ENCODE data around the gene USF2.

The USF2 gene

GRCh38 chr19:35223862-35224505, 44.8 kb upstream of the USF2 start:
- DNase-seq (ENCODE audit: low read depth): peak; percentile 56
- TF ChIP-seq CTCF (conservative IDR thresholded peaks at IDR 0.05; ENCODE audit: control insufficient read depth, insufficient read depth, low read depth, low read length): no peak
- H3K4me3 ChIP-seq (ENCODE audit: control insufficient read depth, low read depth, low read length): no peak overlapping the region

- no peak for TF ChIP-seq CTCF (conservative IDR thresholded peaks at IDR 0.05; ENCODE audit: control insufficient read depth, insufficient read depth, low read depth, low read length)
- H3K4me3 ChIP-seq (ENCODE audit: control insufficient read depth, low read depth, low read length): no peak overlapping the region
- no peak for DNase-seq (ENCODE audit: low read depth)
Measured at GRCh38 chr19:35224681-35225571, 43.8 kb upstream of the USF2 start.

- TF ChIP-seq CTCF (conservative IDR thresholded peaks at IDR 0.05; ENCODE audit: control insufficient read depth, insufficient read depth, low read depth, low read length): no peak
- no peak overlapping the region for H3K4me3 ChIP-seq (ENCODE audit: control insufficient read depth, low read depth, low read length)
- no peak for DNase-seq (ENCODE audit: low read depth)
Measured at GRCh38 chr19:35225951-35226350, 42.8 kb upstream of the USF2 start.

- DNase-seq (ENCODE audit: low read depth): no peak
- no peak overlapping the region for H3K4me3 ChIP-seq (ENCODE audit: control insufficient read depth, low read depth, low read length)
- TF ChIP-seq CTCF (conservative IDR thresholded peaks at IDR 0.05; ENCODE audit: control insufficient read depth, insufficient read depth, low read depth, low read length): no peak
Measured at GRCh38 chr19:35226748-35227147, 42.0 kb upstream of the USF2 start.

GRCh38 chr19:35228177-35228930, 40.4 kb upstream of the USF2 start, which contains the start of gene FAM187B:
TSS of gene FAM187B (minus strand) at chr19:35228739. CDS start at chr19:35228680, 59 bp downstream.
- no peak for TF ChIP-seq CTCF (conservative IDR thresholded peaks at IDR 0.05; ENCODE audit: control insufficient read depth, insufficient read depth, low read depth, low read length)
- no peak within 1 kb of the TSS for H3K4me3 ChIP-seq (ENCODE audit: control insufficient read depth, low read depth, low read length)
- no peak for DNase-seq (ENCODE audit: low read depth)

GRCh38 chr19:35229601-35230000, 39.2 kb upstream of the USF2 start:
- DNase-seq (ENCODE audit: low read depth): no peak
- H3K4me3 ChIP-seq (ENCODE audit: control insufficient read depth, low read depth, low read length): no peak overlapping the region
- no peak for TF ChIP-seq CTCF (conservative IDR thresholded peaks at IDR 0.05; ENCODE audit: control insufficient read depth, insufficient read depth, low read depth, low read length)

Measured in fibroblast of mammary gland (primary cell).